ENCODE results near the gene TEPSIN.

Gene TEPSIN

GRCh38 chr17:81259058-81259605 lies 20.3 kb upstream of the TEPSIN start:
- Histone ChIP-seq H3K36me3 (replicated peaks; ENCODE audit: insufficient read depth, low read length) (0 out of 2 replicates have a peak, but pooled peaks cover 3% of the 10 kb centered on the region), H3K4me1 (ENCODE audit: low read length) (no peaks in the 10 kb centered on the region), H3K79me2 (ENCODE audit: low read length) (no peaks in the 10 kb centered on the region), H3K9me3 (replicated peaks; ENCODE audit: insufficient read depth, low read length) (no peaks in the 10 kb centered on the region), H3K4me2 (ENCODE audit: low read depth, low read length) (no peak overlapping the region), H4K20me1 (ENCODE audit: insufficient read depth, low read length) (no peaks in the 10 kb centered on the region), H2AFZ (ENCODE audit: low read length) (no peak overlapping the region), H3K27ac (ENCODE audit: low read length) (no peak overlapping the region), H3K27me3 (replicated peaks; ENCODE audit: insufficient read depth, low read length) (no peaks in the 10 kb centered on the region), H3K9ac (ENCODE audit: low read length) (no peak overlapping the region), H3K9me2 (replicated peaks; ENCODE audit: insufficient read depth, low read length) (no peaks in the 10 kb centered on the region), H3F3A (ENCODE audit: insufficient read depth, low read length) (no peaks in the 10 kb centered on the region), H3K4me3 (ENCODE audit: low read length) (no peak overlapping the region)
- no peak for TF ChIP-seq CTCF (IDR thresholded peaks at IDR 0.05; ENCODE audit: low read length)
- TF ChIP-seq EZH2phosphoT487 (IDR thresholded peaks at IDR 0.05; ENCODE audit: low read length), result no peak
- TF ChIP-seq EZH2 (optimal IDR thresholded peaks at IDR 0.05; ENCODE audit: low read depth, low read length), result no peak
- DNase-seq, result no peak

- H4K20me1 ChIP-seq (ENCODE audit: insufficient read depth, low read length), result no peaks in the 10 kb centered on the region
- no peaks in the 10 kb centered on the region for H3K9me3 ChIP-seq (replicated peaks; ENCODE audit: insufficient read depth, low read length)
- H3K36me3 ChIP-seq (replicated peaks; ENCODE audit: insufficient read depth, low read length), result 0 out of 2 replicates have a peak, but pooled peaks cover 3% of the 10 kb centered on the region
- H3K4me3 ChIP-seq (ENCODE audit: low read length), result no peak overlapping the region
- no peaks in the 10 kb centered on the region for H3F3A ChIP-seq (ENCODE audit: insufficient read depth, low read length)
- H3K27me3 ChIP-seq (replicated peaks; ENCODE audit: insufficient read depth, low read length), result no peaks in the 10 kb centered on the region
- TF ChIP-seq CTCF (IDR thresholded peaks at IDR 0.05; ENCODE audit: low read length), result no peak
- no peak for TF ChIP-seq EZH2 (optimal IDR thresholded peaks at IDR 0.05; ENCODE audit: low read depth, low read length)
- no peak for TF ChIP-seq EZH2phosphoT487 (IDR thresholded peaks at IDR 0.05; ENCODE audit: low read length)
- H3K79me2 ChIP-seq (ENCODE audit: low read length), result no peaks in the 10 kb centered on the region
- no peak for DNase-seq
- no peaks in the 10 kb centered on the region for H3K4me1 ChIP-seq (ENCODE audit: low read length)
- no peak overlapping the region for H3K9ac ChIP-seq (ENCODE audit: low read length)
- H3K9me2 ChIP-seq (replicated peaks; ENCODE audit: insufficient read depth, low read length), result no peaks in the 10 kb centered on the region
- no peak overlapping the region for H3K27ac ChIP-seq (ENCODE audit: low read length)
- H2AFZ ChIP-seq (ENCODE audit: low read length), result no peak overlapping the region
- no peak overlapping the region for H3K4me2 ChIP-seq (ENCODE audit: low read depth, low read length)
Measured at GRCh38 chr17:81258292-81258691, 19.4 kb upstream of the TEPSIN start.

- H3K4me2 ChIP-seq (ENCODE audit: low read depth, low read length), result no peak overlapping the region
- no peak overlapping the region for H3K4me3 ChIP-seq (ENCODE audit: low read length)
- H3K36me3 ChIP-seq (replicated peaks; ENCODE audit: insufficient read depth, low read length), result 0 out of 2 replicates have a peak, but pooled peaks cover 3% of the 10 kb centered on the region
- no peaks in the 10 kb centered on the region for H3F3A ChIP-seq (ENCODE audit: insufficient read depth, low read length)
- H4K20me1 ChIP-seq (ENCODE audit: insufficient read depth, low read length), result no peaks in the 10 kb centered on the region
- H3K9ac ChIP-seq (ENCODE audit: low read length), result no peak overlapping the region
- H3K27ac ChIP-seq (ENCODE audit: low read length), result no peak overlapping the region
- H2AFZ ChIP-seq (ENCODE audit: low read length), result no peak overlapping the region
- H3K4me1 ChIP-seq (ENCODE audit: low read length), result no peaks in the 10 kb centered on the region
- no peaks in the 10 kb centered on the region for H3K9me3 ChIP-seq (replicated peaks; ENCODE audit: insufficient read depth, low read length)
- H3K9me2 ChIP-seq (replicated peaks; ENCODE audit: insufficient read depth, low read length), result no peaks in the 10 kb centered on the region
- no peaks in the 10 kb centered on the region for H3K27me3 ChIP-seq (replicated peaks; ENCODE audit: insufficient read depth, low read length)
- TF ChIP-seq EZH2phosphoT487 (IDR thresholded peaks at IDR 0.05; ENCODE audit: low read length), result no peak
- no peak for TF ChIP-seq EZH2 (optimal IDR thresholded peaks at IDR 0.05; ENCODE audit: low read depth, low read length)
- no peak for DNase-seq
- H3K79me2 ChIP-seq (ENCODE audit: low read length), result no peaks in the 10 kb centered on the region
Measured at GRCh38 chr17:81257533-81257932, 18.7 kb upstream of the TEPSIN start.

- no peak for TF ChIP-seq EZH2 (optimal IDR thresholded peaks at IDR 0.05; ENCODE audit: low read depth, low read length)
- TF ChIP-seq EZH2phosphoT487 (IDR thresholded peaks at IDR 0.05; ENCODE audit: low read length), result no peak
- no peak for TF ChIP-seq CTCF (IDR thresholded peaks at IDR 0.05; ENCODE audit: low read length)
- no peaks in the 10 kb centered on the region for H3K27me3 ChIP-seq (replicated peaks; ENCODE audit: insufficient read depth, low read length)
- no peak overlapping the region for H3K27ac ChIP-seq (ENCODE audit: low read length)
- H2AFZ ChIP-seq (ENCODE audit: low read length), result no peak overlapping the region
- H4K20me1 ChIP-seq (ENCODE audit: insufficient read depth, low read length), result no peaks in the 10 kb centered on the region
- no peak overlapping the region for H3K4me2 ChIP-seq (ENCODE audit: low read depth, low read length)
- no peak overlapping the region for H3K9ac ChIP-seq (ENCODE audit: low read length)
- no peak for DNase-seq
- H3K9me3 ChIP-seq (replicated peaks; ENCODE audit: insufficient read depth, low read length), result no peaks in the 10 kb centered on the region
- no peak overlapping the region for H3K4me3 ChIP-seq (ENCODE audit: low read length)
- H3K4me1 ChIP-seq (ENCODE audit: low read length), result no peaks in the 10 kb centered on the region
- H3K9me2 ChIP-seq (replicated peaks; ENCODE audit: insufficient read depth, low read length), result no peaks in the 10 kb centered on the region
- H3K36me3 ChIP-seq (replicated peaks; ENCODE audit: insufficient read depth, low read length), result 0 out of 2 replicates have a peak, but pooled peaks cover 3% of the 10 kb centered on the region
- no peaks in the 10 kb centered on the region for H3K79me2 ChIP-seq (ENCODE audit: low read length)
- no peaks in the 10 kb centered on the region for H3F3A ChIP-seq (ENCODE audit: insufficient read depth, low read length)
Measured at GRCh38 chr17:81256616-81257015, 17.8 kb upstream of the TEPSIN start.
